Testis (tissue), 2 donors: ENCODE results near the gene CSRP2.

Experiments
- CTCF ChIP-seq, 3 experiments: fragments of 450-650 bp in 2 of 3; fragments of 200-600 bp in 1 of 3; sonication (generic) in 1 of 3; IDR thresholded peaks; one replicate each; pipeline ENCODE4 v1.5.1; 2016 to 2019; ENCODE audit warnings: antibody characterized with exemption in 3 of 3, mild to moderate bottlenecking in 2 of 3, moderate library complexity in 1 of 3
- POLR2A ChIP-seq: fragments of 450-650 bp; IDR thresholded peaks from one replicate; pipeline ENCODE4 v1.6.1; 2017; ENCODE audit warnings: antibody characterized with exemption, mild to moderate bottlenecking, moderate library complexity

- TF ChIP-seq CTCF (IDR thresholded peaks at IDR 0.05), result no peak
- TF ChIP-seq POLR2A, result no peak
Observed at GRCh38 chr12:76848132-76848531, 30.7 kb downstream of the CSRP2 start.
